Activated B cell treated with CpG ODN at 0.5 μM for 24 hours (primary cell): ENCODE data around the gene SST. TPM values are rescaled to one million over a fixed set of nuclear protein-coding genes. Genes with fewer than 3 reads are reported as not detected.

Source experiments
- ATAC-seq: fragments of 200-7000 bp; cut with Tn5 transposase; one replicate; pipeline ENCODE4 v1.10.0; 2021; ENCODE audit warnings: low read depth, mild to moderate bottlenecking, moderate library complexity
- CTCF ChIA-PET: fragments of 350-600 bp; sonication (Branson Sonifier 250); formaldehyde crosslinking; loops from one replicate; lab custom pipeline; 2021; ENCODE audit warnings: antibody characterized with exemption; lab: Charles Lee
- POLR2A ChIA-PET: fragments of 350-600 bp; sonication (Branson Sonifier 250); formaldehyde crosslinking; loops from one replicate; lab custom pipeline; 2021; ENCODE audit warnings: antibody characterized with exemption; lab: Charles Lee
- DNase-seq: peaks from one replicate; pipeline ENCODE4 v3.0.0; 2022
- H3K27ac Mint-ChIP-seq: one replicate; pipeline ENCODE4 v1.8.0; 2020; ENCODE audit warnings: mixed read lengths
- H3K27me3 Mint-ChIP-seq: one replicate; pipeline ENCODE4 v1.8.0; 2021; ENCODE audit warnings: mixed read lengths
- H3K36me3 Mint-ChIP-seq: one replicate; pipeline ENCODE4 v1.8.0; 2021; ENCODE audit warnings: low read depth, mixed read lengths
- H3K4me1 Mint-ChIP-seq: one replicate; pipeline ENCODE4 v1.8.0; 2021; ENCODE audit warnings: mixed read lengths
- H3K4me3 Mint-ChIP-seq: one replicate; pipeline ENCODE4 v1.8.0; 2020; ENCODE audit warnings: mild to moderate bottlenecking, mixed read lengths
- H3K9me3 Mint-ChIP-seq: one replicate; pipeline ENCODE4 v1.8.0; 2020; ENCODE audit warnings: mixed read lengths
- intact Hi-C: fragments of 100-400 bp; cut with micrococcal nuclease; formaldehyde crosslinking; loops from one replicate; pipeline ENCODE4 v1.15.1; 2024
- total RNA-seq: library from RNA; stranded (reverse); gene quantifications from 2 replicates; pipeline ENCODE4 v1.2.3, GENCODE V29; 2022
- TF ChIP-seq, protein P1 (sequence below): fragments of 200-600 bp; IDR thresholded peaks from one replicate; pipeline ENCODE4 v1.8.0; 2022; ENCODE audit warnings: antibody characterized with exemption, mild to moderate bottlenecking

The SST gene
- total RNA-seq, 1 donor from 2014 or later: not detected

- TF ChIP-seq, protein P1, sequence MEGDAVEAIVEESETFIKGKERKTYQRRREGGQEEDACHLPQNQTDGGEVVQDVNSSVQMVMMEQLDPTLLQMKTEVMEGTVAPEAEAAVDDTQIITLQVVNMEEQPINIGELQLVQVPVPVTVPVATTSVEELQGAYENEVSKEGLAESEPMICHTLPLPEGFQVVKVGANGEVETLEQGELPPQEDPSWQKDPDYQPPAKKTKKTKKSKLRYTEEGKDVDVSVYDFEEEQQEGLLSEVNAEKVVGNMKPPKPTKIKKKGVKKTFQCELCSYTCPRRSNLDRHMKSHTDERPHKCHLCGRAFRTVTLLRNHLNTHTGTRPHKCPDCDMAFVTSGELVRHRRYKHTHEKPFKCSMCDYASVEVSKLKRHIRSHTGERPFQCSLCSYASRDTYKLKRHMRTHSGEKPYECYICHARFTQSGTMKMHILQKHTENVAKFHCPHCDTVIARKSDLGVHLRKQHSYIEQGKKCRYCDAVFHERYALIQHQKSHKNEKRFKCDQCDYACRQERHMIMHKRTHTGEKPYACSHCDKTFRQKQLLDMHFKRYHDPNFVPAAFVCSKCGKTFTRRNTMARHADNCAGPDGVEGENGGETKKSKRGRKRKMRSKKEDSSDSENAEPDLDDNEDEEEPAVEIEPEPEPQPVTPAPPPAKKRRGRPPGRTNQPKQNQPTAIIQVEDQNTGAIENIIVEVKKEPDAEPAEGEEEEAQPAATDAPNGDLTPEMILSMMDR: no peak
- intact Hi-C loops: loop anchor here (1.0 kb wide), 5 partner anchors 36 to 1470 kb away; no protein-coding TSS in a partner anchor
- POLR2A ChIA-PET: interaction anchor here (1.3 kb wide), 1 partner anchor 60 kb away, joined by 3 read pairs; no protein-coding TSS in a partner anchor
- no peak overlapping the region for H3K4me3 Mint-ChIP-seq
- no peaks in the 10 kb centered on the region for H3K36me3 Mint-ChIP-seq
- H3K27me3 Mint-ChIP-seq: peaks cover 41% of the 10 kb centered on the region
- no peaks in the 10 kb centered on the region for H3K4me1 Mint-ChIP-seq
- ATAC-seq: no peak
- DNase-seq: no peak
- H3K27ac Mint-ChIP-seq: no peak overlapping the region
- CTCF ChIA-PET: interaction anchor here (0.6 to 10.9 kb wide), 23 partner anchors 10 to 1765 kb away, joined by 3 to 336 read pairs (median 7); partner anchors contain the start of genes RTP2 and RTP4
- no peaks in the 10 kb centered on the region for H3K9me3 Mint-ChIP-seq
Observed at GRCh38 chr3:187678726-187679268, 8.6 kb upstream of the SST start.

- H3K9me3 Mint-ChIP-seq: no peaks in the 10 kb centered on the region
- peaks cover 43% of the 10 kb centered on the region for H3K27me3 Mint-ChIP-seq
- H3K4me1 Mint-ChIP-seq: no peaks in the 10 kb centered on the region
- no peaks in the 10 kb centered on the region for H3K36me3 Mint-ChIP-seq
- no peak for DNase-seq
- TF ChIP-seq, protein P1: no peak
- ChIA-PET CTCF (interaction anchor here (1.1 to 10.9 kb wide), 3 partner anchors 41 to 458 kb away, joined by 3 to 336 read pairs (median 3); no protein-coding TSS in a partner anchor), POLR2A (interaction anchor here (0.7 kb wide), 2 partner anchors 310 to 355 kb away, joined by 3 read pairs; no protein-coding TSS in a partner anchor)
- H3K27ac Mint-ChIP-seq: no peak overlapping the region
- intact Hi-C loops: no loop called here
- no peak overlapping the region for H3K4me3 Mint-ChIP-seq
- ATAC-seq: no peak
Observed at GRCh38 chr3:187677604-187678003, 7.4 kb upstream of the SST start.

DNA sequence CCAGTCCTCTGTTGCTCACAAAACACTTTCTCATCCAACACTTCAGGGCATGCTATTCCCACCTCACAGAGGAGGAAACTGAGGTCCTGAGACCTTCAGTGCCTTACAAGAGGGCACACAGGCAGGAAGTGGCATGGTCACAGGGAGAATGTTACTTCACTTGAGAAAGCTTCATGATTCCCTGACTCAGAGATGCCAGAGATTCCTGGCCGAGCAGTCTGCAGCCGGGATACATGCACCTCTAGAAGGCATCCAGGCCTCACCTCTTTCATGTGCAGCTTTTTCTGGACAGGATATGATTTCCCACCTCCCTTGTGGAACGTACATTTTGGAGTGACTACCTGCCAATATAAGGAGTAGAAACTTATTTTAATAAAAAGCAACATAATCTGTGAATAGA lies 2.8 kb upstream of the SST start:
- TF ChIP-seq, protein P1: no peak
- no peak for ATAC-seq
- H3K9me3 Mint-ChIP-seq: no peaks in the 10 kb centered on the region
- no peak overlapping the region for H3K27ac Mint-ChIP-seq
- intact Hi-C loops: no loop called here
- no peak overlapping the region for H3K4me3 Mint-ChIP-seq
- H3K36me3 Mint-ChIP-seq: no peaks in the 10 kb centered on the region
- CTCF ChIA-PET: no interaction called here
- H3K4me1 Mint-ChIP-seq: no peaks in the 10 kb centered on the region
- DNase-seq: no peak
- peaks cover 63% of the 10 kb centered on the region for H3K27me3 Mint-ChIP-seq
- POLR2A ChIA-PET: no interaction called here

GRCh38 chr3:187667526-187667925 lies 2.7 kb downstream of the SST start:
- intact Hi-C loops: no loop called here
- ATAC-seq: no peak
- POLR2A ChIA-PET: no interaction called here

GRCh38 chr3:187665764-187666402 lies 4.3 kb downstream of the SST start:
- H3K36me3 Mint-ChIP-seq: no peaks in the 10 kb centered on the region
- ATAC-seq (no peak), DNase-seq (no peak)
- intact Hi-C loops: no loop called here
- peaks cover 15% of the 10 kb centered on the region for H3K4me1 Mint-ChIP-seq
- TF ChIP-seq, protein P1: no peak
- H3K27me3 Mint-ChIP-seq: peaks cover 28% of the 10 kb centered on the region
- H3K27ac Mint-ChIP-seq: no peak overlapping the region
- POLR2A ChIA-PET: no interaction called here
- CTCF ChIA-PET: no interaction called here
- H3K4me3 Mint-ChIP-seq: no peak overlapping the region
- H3K9me3 Mint-ChIP-seq: peaks cover 11% of the 10 kb centered on the region

More at GRCh38 chr3:187667526-187667925, 2.7 kb downstream of the SST start:
- Mint-ChIP-seq H3K27me3 (peaks cover 43% of the 10 kb centered on the region), H3K9me3 (peaks cover 7% of the 10 kb centered on the region), H3K4me1 (peaks cover 14% of the 10 kb centered on the region), H3K36me3 (no peaks in the 10 kb centered on the region), H3K4me3 (no peak overlapping the region), H3K27ac (no peak overlapping the region)
- DNase-seq: no peak
- TF ChIP-seq, protein P1: no peak
- CTCF ChIA-PET: interaction anchor here (1.1 to 2.9 kb wide), 3 partner anchors 12 to 348 kb away, joined by 3 to 20 read pairs (median 3); no protein-coding TSS in a partner anchor
